CD14-positive monocyte (primary cell): ENCODE results near the gene RABL2A. TPM values are rescaled to one million over a fixed set of nuclear protein-coding genes. Genes with fewer than 3 reads are reported as not detected.
A peak's percentile ranks its signal among the peaks of the same experiment; 100 is the strongest.
"Not testable (repeated sequence)": the region's sequence is repeated elsewhere in the genome, so short reads cannot be mapped to it uniquely, and the experiment has no call there.

Experiments used
- DNase-seq, 3 donors: peaks; one replicate each; pipeline ENCODE4 v3.0.0-alpha.2; 2011 to 2022
- H2AFZ ChIP-seq: 2 replicates; pipeline ENCODE4 v1.6.0; 2012; ENCODE audit warnings: mild to moderate bottlenecking, low read depth, low read length, inconsistent platforms; ENCODE audit not compliant: insufficient read depth, poor library complexity, severe bottlenecking
- H3K27ac ChIP-seq, 2 donors: 1 replicate in 1 of 2; 2 replicates in 1 of 2; pipeline ENCODE4 v1.5.1; 2012 to 2013; ENCODE audit warnings: low read length in 2 of 2, control low read depth in 1 of 2, inconsistent platforms in 1 of 2, low read depth in 1 of 2, mild to moderate bottlenecking in 1 of 2
- H3K27me3 ChIP-seq, 2 donors: one replicate each; pipeline versions ENCODE4 v1.6.0 to v1.6.1; 2011 to 2013; ENCODE audit warnings: low read length in 2 of 2; ENCODE audit not compliant: control insufficient read depth in 2 of 2, insufficient read depth in 2 of 2
- H3K36me3 ChIP-seq, 2 donors: replicated peaks in 1 of 2; 1 replicate in 1 of 2; 2 replicates in 1 of 2; pipeline versions ENCODE4 v1.5.1 to v1.6.1; 2012 to 2013; ENCODE audit warnings: low read length in 2 of 2, control low read depth in 1 of 2, inconsistent platforms in 1 of 2, mild to moderate bottlenecking in 1 of 2; ENCODE audit not compliant: insufficient read depth in 2 of 2, control insufficient read depth in 1 of 2
- H3K4me1 ChIP-seq, 2 donors: 1 replicate in 1 of 2; 2 replicates in 1 of 2; pipeline versions ENCODE4 v1.5.1 to v1.6.1; 2012 to 2013; ENCODE audit warnings: low read length in 2 of 2, control low read depth in 1 of 2, inconsistent platforms in 1 of 2, mild to moderate bottlenecking in 1 of 2, moderate library complexity in 1 of 2; ENCODE audit not compliant: insufficient read depth in 2 of 2, control insufficient read depth in 1 of 2
- H3K4me2 ChIP-seq: replicated peaks from 2 replicates; pipeline ENCODE3; 2012; ENCODE audit warnings: low read length, moderate library complexity, mild to moderate bottlenecking; ENCODE audit not compliant: poor library complexity, severe bottlenecking; ENCODE audit errors: extremely low read depth
- H3K4me3 ChIP-seq, 3 experiments: fragments of 200-600 bp in 1 of 3; sonication (generic) in 1 of 3; replicated peaks in 1 of 3; 1 replicate in 2 of 3; 2 replicates in 1 of 3; pipeline ENCODE4 v1.5.1; 2011 to 2013; ENCODE audit warnings: low read length in 3 of 3, mild to moderate bottlenecking in 3 of 3, control low read depth in 2 of 3, low read depth in 2 of 3, inconsistent platforms in 1 of 3, moderate library complexity in 1 of 3
- H3K79me2 ChIP-seq: 2 replicates; pipeline ENCODE4 v1.6.0; 2012; ENCODE audit warnings: mild to moderate bottlenecking, control low read depth, inconsistent platforms, low read length, moderate library complexity; ENCODE audit not compliant: insufficient read depth
- H3K9ac ChIP-seq: 2 replicates; pipeline ENCODE4 v1.6.0; 2017; ENCODE audit warnings: low read length, mild to moderate bottlenecking; ENCODE audit not compliant: insufficient read depth, poor library complexity, severe bottlenecking
- H3K9me3 ChIP-seq, 2 donors: replicated peaks in 1 of 2; 1 replicate in 1 of 2; 2 replicates in 1 of 2; pipeline versions ENCODE4 v1.5.1 to v1.6.1; 2012 to 2013; ENCODE audit warnings: low read length in 2 of 2, control low read depth in 1 of 2; ENCODE audit not compliant: control insufficient read depth in 1 of 2, insufficient read depth in 1 of 2
- H4K20me1 ChIP-seq: 2 replicates; pipeline ENCODE4 v1.6.0; 2012; ENCODE audit warnings: mild to moderate bottlenecking, low read length, control low read depth, moderate library complexity; ENCODE audit not compliant: insufficient read depth
- H3K27ac Mint-ChIP-seq, 7 donors: one replicate each; pipeline ENCODE4 v1.8.0; 2020; ENCODE audit warnings: mild to moderate bottlenecking in 7 of 7, mixed read lengths in 7 of 7, moderate library complexity in 6 of 7, inconsistent platforms in 2 of 7
- H3K27me3 Mint-ChIP-seq, 3 donors: one replicate each; pipeline ENCODE4 v1.8.0; 2021 to 2022; ENCODE audit warnings: low read depth in 3 of 3, mild to moderate bottlenecking in 3 of 3, mixed read lengths in 3 of 3, moderate library complexity in 3 of 3, inconsistent platforms in 1 of 3
- H3K36me3 Mint-ChIP-seq, 2 donors: one replicate each; pipeline ENCODE4 v1.8.0; 2020; ENCODE audit warnings: mixed read lengths in 2 of 2, inconsistent platforms in 1 of 2, mild to moderate bottlenecking in 1 of 2
- H3K4me1 Mint-ChIP-seq: one replicate; pipeline ENCODE4 v1.8.0; 2020; ENCODE audit warnings: mild to moderate bottlenecking, mixed read lengths
- H3K4me3 Mint-ChIP-seq, 2 donors: one replicate each; pipeline ENCODE4 v1.8.0; 2020; ENCODE audit warnings: mild to moderate bottlenecking in 2 of 2, mixed read lengths in 2 of 2, moderate library complexity in 1 of 2
- H3K9me3 Mint-ChIP-seq, 7 donors: one replicate each; pipeline ENCODE4 v1.8.0; 2020 to 2022; ENCODE audit warnings: mixed read lengths in 7 of 7, mild to moderate bottlenecking in 6 of 7, moderate library complexity in 6 of 7, inconsistent platforms in 2 of 7
- WGBS: methylation state at CpG from one replicate; pipeline ENCODE4 v1.1.5; 2013; ENCODE audit warnings: missing lambda C conversion rate; ENCODE audit not compliant: insufficient coverage; 5-methylcytosine and 5-hydroxymethylcytosine counted together
- intact Hi-C, 2 donors: fragments of 100-400 bp; cut with micrococcal nuclease; formaldehyde crosslinking; loops; one replicate each; pipeline versions ENCODE4 v1.15.0 to v1.15.1; 2023
- polyA minus RNA-seq: library from RNA; depleted of rRNA, polyadenylated mRNA; stranded (reverse); fragments of >200 nt; gene quantifications from 2 replicates; pipeline ENCODE4 v1.2.3, GENCODE V29; 2012
- polyA plus RNA-seq, 3 donors: library from polyadenylated mRNA; depleted of rRNA in 1 of 3; unstranded in 2 of 3; stranded (reverse) in 1 of 3; fragments of 300-500 nt in 2 of 3; fragments of >200 nt in 1 of 3; fragmentation: Illumina TruSeq in 2 of 3; gene quantifications; 1 replicate in 2 of 3; 2 replicates in 1 of 3; pipeline ENCODE4 v1.2.3, GENCODE V29; 2012 to 2021
- total RNA-seq, 12 experiments: library from RNA in 1 of 12; stranded (reverse) in 1 of 12; fragments of 120-200 nt in 1 of 12; gene quantifications; one replicate each; pipeline ENCODE4 v1.2.4 and lab custom pipeline; 2013 to 2026; ENCODE audit warnings: mixed read lengths in 6 of 12, inconsistent platforms in 1 of 12

RABL2A gene
- 7.6 TPM for total RNA-seq (2013)
- polyA plus RNA-seq, result 10 to 100 TPM in 1 of 3 donors, 1 to 10 TPM in 2; 4.3 to 15.6 (median 5.1) TPM
- 3.2 and 5.9 TPM in 2 replicates for polyA minus RNA-seq
- total RNA-seq (lab: John Stamatoyannopoulos, UW), result 1.1 to 4.6 (median 2.7) reads per million in 11 experiments

GRCh38 chr2:113626616-113627330 lies at the start of gene RABL2A:
RABL2A (plus strand) TSS chr2:113627266; CDS start chr2:113628607, 1,341 bp downstream.
- H3K27me3 Mint-ChIP-seq, H3K9me3 ChIP-seq, intact Hi-C loops, H4K20me1 ChIP-seq, H3K4me1 Mint-ChIP-seq, H3K36me3 ChIP-seq, H3K79me2 ChIP-seq, H3K9me3 Mint-ChIP-seq, H3K4me1 ChIP-seq, H3K27me3 ChIP-seq: not testable (repeated sequence)
- H3K27ac ChIP-seq, result peak within 1 kb of the TSS in 1 of 2 donors; percentile 51
- Mint-ChIP-seq H3K4me3 (peak within 1 kb of the TSS; percentile 88 to 90), H3K36me3 (peaks cover 12 to 15% of the 10 kb centered on the region in 2 donors), H3K27ac (peak within 1 kb of the TSS in 6 of 7 donors; percentile 65 to 89 (median 82))
- WGBS, result 1% methylated on average over 14 of the region's 51 CpGs
- H3K4me3 ChIP-seq, result peak within 1 kb of the TSS; percentile 51 to 74 (median 70)
- H3K4me2 ChIP-seq, result peak within 1 kb of the TSS; percentile 36
- peak within 1 kb of the TSS; percentile 27 for H3K9ac ChIP-seq
- peak within 1 kb of the TSS; percentile 67 for H2AFZ ChIP-seq
- peak; percentile 67 to 81 (median 77) for DNase-seq

- H3K27ac Mint-ChIP-seq, H4K20me1 ChIP-seq, H3K27me3 Mint-ChIP-seq: not testable (repeated sequence)
These were observed 48.6 kb upstream of the RABL2A start for GRCh38 chr2:113578508-113578907.

GRCh38 chr2:113582473-113582872 lies 44.6 kb upstream of the RABL2A start:
- peaks cover 13 to 28% of the 10 kb centered on the region in 2 donors for H3K4me1 ChIP-seq
- H3K9me3 Mint-ChIP-seq, H3K9me3 ChIP-seq, DNase-seq, H3K79me2 ChIP-seq, H3K27me3 Mint-ChIP-seq, H2AFZ ChIP-seq, H3K27me3 ChIP-seq, intact Hi-C loops, H3K27ac ChIP-seq, H3K9ac ChIP-seq, H3K36me3 Mint-ChIP-seq, H4K20me1 ChIP-seq, H3K36me3 ChIP-seq, H3K4me3 ChIP-seq, H3K4me2 ChIP-seq: not testable (repeated sequence)
- Mint-ChIP-seq H3K4me1 (peaks cover 29% of the 10 kb centered on the region), H3K27ac (peak overlapping the region in 2 of 7 donors; percentile 15 to 36), H3K4me3 (peak overlapping the region in 1 of 2 donors; percentile 40)
- no CpG with 5 or more reads among the region's 3 CpGs for WGBS

More at GRCh38 chr2:113578508-113578907, 48.6 kb upstream of the RABL2A start:
- H3K27ac ChIP-seq, H3K9ac ChIP-seq, DNase-seq, H3K9me3 Mint-ChIP-seq, intact Hi-C loops, H3K9me3 ChIP-seq, H3K4me3 Mint-ChIP-seq, H3K27me3 ChIP-seq, H3K36me3 Mint-ChIP-seq, H2AFZ ChIP-seq, H3K4me3 ChIP-seq, H3K36me3 ChIP-seq, H3K79me2 ChIP-seq, H3K4me2 ChIP-seq: not testable (repeated sequence)
- peaks cover 5 to 14% of the 10 kb centered on the region in 2 donors for H3K4me1 ChIP-seq
- H3K4me1 Mint-ChIP-seq, result peaks cover 20% of the 10 kb centered on the region
- no CpG with 5 or more reads among the region's 5 CpGs for WGBS

- peak overlapping the region; percentile 55 for H3K4me2 ChIP-seq
- H3K4me3 Mint-ChIP-seq, result peak overlapping the region; percentile 93 to 97
- H3K36me3 ChIP-seq, H3K27me3 ChIP-seq, intact Hi-C loops, H3K36me3 Mint-ChIP-seq, H3K27me3 Mint-ChIP-seq, H3K9me3 Mint-ChIP-seq, H3K9me3 ChIP-seq, H4K20me1 ChIP-seq: not testable (repeated sequence)
- peak overlapping the region; percentile 43 to 94 (median 82) for H3K27ac Mint-ChIP-seq
- peaks cover 33% of the 10 kb centered on the region for H3K4me1 Mint-ChIP-seq
- WGBS, result 4% methylated on average over 39 of the region's 63 CpGs
- peak; percentile 50 for DNase-seq
- H3K4me3 ChIP-seq, result peak overlapping the region; percentile 53 to 80 (median 61)
- H3K27ac ChIP-seq, result peak overlapping the region; percentile 48 to 79
- peaks cover 13 to 28% of the 10 kb centered on the region in 2 donors for H3K4me1 ChIP-seq
- peaks cover 12% of the 10 kb centered on the region for H3K79me2 ChIP-seq
- peak overlapping the region; percentile 77 for H3K9ac ChIP-seq
- peak overlapping the region; percentile 98 for H2AFZ ChIP-seq
These were observed 43.4 kb upstream of the RABL2A start for GRCh38 chr2:113583521-113584225.
